RKO (cell line): ENCODE data around the gene LRRTM4.
A peak's percentile ranks its signal among the peaks of the same experiment; 100 is the strongest.
"Not testable (repeated sequence)": the region's sequence is repeated elsewhere in the genome, so short reads cannot be mapped to it uniquely, and the experiment has no call there.

ENCODE experiments used
- DNase-seq: peaks from one replicate; pipeline ENCODE4 v3.0.0-alpha.2; 2016; ENCODE audit warnings: low spot score

The LRRTM4 gene

DNA sequence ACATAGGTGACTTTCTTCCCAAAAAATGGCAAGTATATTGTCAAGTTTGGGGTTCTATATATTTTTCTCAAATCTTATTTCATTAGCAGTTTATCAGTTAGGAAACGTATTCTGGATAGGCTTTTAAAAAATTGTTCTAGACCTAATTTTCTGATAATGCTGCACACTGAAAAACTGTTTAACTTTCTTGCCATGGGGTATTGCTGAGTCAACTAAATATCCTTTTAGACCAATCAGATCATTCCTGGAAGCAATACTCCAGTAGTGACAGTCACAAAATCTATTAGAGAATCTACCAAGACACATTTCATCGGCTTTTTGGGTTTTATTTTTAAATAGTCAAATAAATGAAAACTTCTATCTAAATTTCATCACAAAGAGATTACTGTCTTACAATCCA, 440.6 kb downstream of the LRRTM4 start:
- no peak for DNase-seq

DNA sequence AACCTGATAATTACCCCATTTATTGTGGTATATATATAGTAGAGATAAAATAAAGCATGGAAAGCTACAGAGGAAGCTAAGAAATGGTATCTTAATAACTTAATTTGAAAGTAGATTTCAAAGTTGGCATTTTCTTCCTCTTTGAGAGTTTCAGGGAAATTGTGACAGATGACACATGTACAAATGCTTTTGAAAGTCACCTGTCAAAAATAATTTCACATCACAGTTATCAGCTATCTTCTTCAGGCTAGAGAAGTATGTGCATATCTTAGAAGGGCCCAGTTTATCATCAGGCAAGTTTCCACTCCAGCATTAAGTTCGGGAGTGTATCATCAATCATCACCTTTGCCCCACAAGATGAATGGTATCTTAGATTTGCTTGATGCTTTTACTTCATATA, 457.9 kb downstream of the LRRTM4 start:
- no peak for DNase-seq

DNA sequence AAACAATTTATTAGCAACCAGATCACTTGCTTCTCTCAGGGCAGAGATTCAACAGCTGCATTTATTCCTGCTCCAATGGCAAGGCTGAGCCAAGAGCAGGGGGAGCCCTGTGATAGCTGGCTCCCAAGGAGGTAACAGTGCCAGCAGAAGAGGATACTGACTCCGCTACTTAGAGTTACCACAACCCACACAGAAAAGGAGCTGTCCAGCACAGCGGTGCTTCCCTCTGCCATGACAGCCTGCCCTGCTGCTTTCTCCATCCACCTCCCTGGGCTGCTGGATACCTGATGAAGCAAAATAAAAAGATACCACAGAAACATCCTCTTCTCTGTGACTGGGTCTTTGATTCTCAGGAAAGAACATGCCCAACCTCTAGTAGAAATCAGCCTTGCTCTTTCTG, 467.2 kb downstream of the LRRTM4 start:
- peak; percentile 27 for DNase-seq

DNA sequence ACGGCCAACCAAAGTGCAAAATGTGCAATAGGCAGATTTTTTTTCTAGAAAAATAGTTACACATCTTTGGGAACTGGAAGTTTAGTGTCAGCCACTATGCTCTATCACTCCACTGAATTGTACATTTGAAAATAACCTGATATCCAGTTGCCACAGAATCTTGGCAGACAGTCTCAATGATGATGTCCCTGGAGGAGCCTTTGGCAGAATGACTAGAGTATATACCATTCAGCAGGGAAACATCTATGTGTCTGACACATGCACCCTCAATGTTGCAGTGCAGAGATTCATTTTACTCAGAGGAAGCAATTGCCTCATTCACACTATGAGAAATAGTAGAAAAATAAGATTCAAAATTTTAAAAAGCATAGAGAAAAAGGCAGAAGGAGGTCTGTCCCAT, 475.8 kb downstream of the LRRTM4 start:
- no peak for DNase-seq

DNA sequence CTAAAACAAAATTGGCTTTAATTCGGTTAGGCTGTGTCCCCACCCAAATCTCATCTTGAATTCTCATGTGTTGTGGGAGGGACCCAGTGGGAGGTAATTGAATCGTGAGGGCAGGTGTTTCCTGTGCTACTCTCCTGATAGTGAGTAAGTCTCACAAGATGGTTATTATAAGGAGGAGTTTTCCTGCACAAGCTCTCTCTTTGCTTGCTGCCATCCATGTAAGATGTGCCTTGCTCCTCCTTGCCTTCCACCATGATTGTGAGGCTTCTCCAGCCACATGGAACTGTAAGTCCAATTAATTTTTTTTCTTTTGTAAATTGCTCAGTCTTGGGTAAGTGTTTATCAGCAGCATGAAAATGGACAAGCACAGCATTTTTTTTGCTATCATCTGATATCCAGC, 476.7 kb downstream of the LRRTM4 start:
- DNase-seq: not testable (repeated sequence)

DNA sequence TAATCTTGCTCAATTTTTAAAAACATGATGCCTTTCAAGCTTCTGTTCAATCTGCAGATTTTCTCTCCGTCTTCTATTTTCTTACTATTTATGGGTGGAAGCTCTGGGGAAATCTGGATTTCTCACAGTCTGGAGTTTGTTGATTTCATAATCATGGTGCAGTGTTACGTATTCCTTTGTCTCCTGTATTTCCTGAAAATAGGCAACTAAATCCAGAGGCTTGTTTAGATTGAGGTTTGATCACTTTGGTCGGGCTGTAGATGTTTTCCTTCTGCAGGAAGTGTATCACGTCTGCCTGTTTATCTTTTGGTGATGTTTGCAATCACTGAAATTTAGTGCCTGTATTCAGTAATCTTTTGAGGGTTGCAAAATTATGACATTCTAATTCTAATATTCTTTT, 487.7 kb downstream of the LRRTM4 start:
- DNase-seq: no peak

DNA sequence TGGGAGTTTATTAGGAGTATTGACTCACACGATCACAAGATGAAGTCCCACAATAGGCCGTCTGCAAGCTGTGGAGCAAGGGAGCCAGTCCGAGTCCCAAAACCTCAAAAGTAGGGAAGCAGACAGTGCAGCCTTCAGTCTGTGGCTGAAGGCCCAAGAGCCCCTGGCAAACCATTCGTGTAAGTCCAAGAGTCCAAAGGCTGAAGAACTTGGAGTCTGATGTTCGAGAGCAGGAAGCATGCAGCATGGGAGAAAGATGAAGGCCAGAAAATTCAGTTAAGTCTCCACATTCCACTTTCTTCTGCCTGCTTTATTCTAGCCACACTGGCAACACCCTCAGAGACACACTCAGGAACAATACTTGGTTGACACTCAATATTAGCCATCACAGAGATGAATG, 492.9 kb downstream of the LRRTM4 start:
- DNase-seq: not testable (repeated sequence)

DNA sequence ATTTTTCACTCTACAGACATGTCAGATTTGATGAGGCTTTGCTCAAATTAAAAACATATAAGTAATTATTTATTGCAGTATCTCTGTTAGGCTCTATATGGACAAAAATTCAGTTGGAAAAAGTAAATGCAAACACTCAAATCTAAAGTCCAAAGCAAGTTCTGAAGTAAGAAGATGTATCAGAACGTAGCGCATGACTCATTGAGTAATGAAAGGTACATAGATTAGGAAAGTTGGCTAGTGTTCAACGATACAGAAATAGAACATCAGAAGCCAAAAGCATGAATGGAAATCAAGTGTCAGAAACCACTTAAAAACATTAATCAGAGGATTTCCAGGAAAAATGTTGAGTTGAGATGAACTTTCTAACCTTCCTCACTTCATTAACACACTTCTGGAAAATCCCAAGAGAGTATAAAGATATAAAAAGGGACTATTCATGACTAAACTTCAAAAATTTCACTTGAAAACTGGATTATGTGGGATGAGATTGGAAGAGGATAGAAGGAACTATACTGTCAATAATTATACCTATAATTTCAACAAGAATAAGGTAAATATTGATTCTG, 494.1 kb downstream of the LRRTM4 start:
- no peak for DNase-seq

DNA sequence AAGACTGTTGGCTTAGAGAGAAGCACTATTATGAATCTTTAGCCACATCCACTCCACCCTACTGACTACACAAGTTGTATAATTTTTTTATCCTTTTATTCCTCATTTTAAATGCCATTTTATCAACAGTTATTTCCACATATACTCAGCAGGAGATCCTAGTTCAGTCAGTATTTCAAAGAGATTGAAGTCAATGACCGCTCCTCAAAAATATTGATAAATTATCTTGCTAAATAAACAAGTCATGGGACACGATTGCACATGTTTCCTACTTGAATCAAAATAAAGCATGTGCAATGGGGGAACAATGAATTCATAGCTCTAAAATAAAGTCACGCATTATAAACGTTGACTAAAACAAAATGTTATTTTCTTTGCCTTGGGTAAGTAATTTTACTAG, 496.5 kb downstream of the LRRTM4 start:
- DNase-seq: no peak

DNA sequence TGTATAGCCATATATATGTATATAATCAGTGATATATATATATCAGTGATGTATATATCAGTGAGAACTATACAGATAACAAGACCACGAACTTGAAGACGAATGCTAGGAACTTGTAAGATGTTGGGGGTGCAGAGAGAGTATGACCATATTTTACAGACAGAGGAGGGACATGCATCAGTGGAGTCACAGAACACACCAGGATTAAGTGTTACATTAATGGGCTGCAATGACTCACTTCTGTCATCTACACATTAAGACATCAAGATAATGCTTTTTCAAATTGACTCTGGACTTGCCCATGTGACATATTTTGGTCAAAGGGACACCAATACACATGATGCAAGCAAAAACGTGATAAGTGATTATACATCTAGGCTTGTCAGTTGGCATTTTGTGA, 501.0 kb downstream of the LRRTM4 start:
- no peak for DNase-seq

DNA sequence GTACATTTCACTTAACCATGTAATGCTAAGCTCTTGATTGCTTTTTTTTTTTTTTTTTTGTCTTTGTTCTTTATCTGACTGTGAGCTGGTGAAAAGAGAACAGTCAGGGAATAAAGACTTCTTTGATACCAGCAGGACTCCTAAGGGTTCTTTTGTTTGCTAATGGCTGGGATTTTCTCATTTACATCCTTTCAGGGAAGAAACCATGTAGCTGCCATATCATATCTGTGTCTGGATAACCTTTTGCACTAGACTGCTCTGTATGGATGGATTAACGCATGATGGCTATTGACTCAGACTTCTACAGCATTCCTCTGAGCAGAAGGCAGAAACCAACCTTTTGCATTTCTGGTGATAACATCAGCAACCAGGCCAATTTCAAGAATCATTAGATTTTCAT, 504.0 kb downstream of the LRRTM4 start:
- no peak for DNase-seq

DNA sequence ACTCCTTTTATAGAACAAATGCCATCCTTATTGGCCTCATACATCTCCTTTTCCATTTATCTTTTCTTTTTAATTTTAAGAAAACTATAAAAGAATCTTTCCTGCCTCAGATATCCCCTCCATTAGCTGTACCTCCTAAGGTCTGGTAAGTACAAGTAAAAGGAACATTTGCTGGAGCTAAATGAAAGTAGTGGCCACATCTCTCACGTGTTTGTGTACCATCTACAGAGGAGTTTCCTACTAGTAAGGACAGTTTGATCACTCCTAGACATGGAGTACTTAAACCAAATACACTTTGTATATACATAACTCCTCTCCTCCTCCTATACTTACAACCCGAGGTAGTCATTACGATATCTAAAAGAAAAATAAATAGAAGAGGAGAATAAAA, 504.8 kb downstream of the LRRTM4 start:
- DNase-seq: no peak

DNA sequence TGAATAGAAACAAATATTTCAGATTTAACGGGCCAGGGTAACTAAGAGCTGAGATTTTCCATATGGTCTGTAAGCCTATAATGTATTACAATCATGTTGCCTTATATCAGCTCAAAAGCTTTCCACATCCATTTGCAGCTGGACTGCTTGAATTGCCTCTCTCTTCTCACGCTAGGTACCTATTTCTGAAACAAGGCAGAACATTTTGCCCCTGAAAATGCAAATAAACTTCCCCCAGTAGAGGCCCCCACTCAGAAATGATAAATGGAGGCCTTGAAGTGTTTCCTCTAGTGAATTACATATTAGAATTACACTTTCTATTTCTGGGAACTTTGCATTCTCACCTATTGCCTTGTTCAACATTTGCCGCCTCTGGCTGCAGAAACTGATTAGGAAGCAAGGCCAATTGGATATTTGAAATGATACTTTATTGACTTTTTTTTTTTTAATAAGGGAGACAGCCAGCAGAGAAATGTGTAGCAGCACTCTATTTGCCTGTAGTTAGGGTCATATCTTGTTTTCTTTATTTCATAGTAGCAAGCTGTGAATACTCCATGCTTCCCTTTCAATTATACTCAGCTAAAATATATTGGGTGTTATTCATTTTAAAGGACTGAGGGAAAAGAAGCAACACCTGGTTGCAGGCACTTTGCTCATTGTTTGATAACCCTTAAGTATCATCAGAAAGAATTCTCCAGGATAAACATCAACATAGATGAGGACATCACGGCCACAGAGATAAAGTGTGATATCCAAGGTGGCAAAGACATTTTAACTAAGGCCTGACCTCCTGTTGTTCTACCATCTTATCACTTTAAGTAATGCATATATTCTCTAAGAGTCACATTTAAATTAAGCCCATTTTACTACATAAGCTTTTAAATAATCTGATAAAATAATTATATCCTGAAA, 505.5 kb downstream of the LRRTM4 start:
- DNase-seq: no peak

DNA sequence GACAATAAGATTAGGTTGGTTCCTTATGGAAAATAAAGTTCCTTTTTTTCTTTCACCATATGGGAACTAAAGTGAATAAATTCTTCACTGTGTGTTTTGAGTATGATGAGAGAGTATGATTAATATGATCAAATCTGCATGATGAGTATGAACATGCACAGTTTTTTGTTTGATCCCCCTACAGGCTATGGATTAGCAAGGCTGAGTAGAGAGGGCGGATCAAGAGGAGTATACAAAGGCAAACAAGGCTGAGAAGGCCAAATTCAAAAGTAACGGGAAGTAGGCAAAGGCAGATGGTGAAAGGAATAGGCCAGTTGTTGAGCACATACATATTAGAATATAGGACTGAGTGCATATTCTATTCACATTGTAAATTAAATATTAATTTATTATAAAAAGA, 508.2 kb downstream of the LRRTM4 start:
- DNase-seq: no peak

DNA sequence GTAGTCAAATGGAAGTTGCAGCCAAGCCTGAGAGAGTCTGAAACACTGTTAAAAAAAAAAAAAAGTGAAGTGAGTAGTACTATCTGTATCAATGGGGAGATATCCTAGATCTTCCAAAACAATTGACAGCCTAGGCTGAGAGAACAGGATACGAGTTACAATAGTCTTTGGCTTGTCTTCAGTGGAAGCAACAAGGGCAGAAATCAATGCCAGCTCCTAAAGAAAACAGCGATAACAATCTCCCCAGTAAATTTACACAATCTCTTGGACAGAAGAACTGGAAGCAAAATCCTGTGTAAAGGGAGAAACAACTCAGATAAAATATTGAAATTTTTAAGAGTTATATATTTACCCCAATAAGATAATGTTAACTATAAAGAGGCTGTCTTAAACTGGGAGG, 508.7 kb downstream of the LRRTM4 start:
- DNase-seq: no peak

DNA sequence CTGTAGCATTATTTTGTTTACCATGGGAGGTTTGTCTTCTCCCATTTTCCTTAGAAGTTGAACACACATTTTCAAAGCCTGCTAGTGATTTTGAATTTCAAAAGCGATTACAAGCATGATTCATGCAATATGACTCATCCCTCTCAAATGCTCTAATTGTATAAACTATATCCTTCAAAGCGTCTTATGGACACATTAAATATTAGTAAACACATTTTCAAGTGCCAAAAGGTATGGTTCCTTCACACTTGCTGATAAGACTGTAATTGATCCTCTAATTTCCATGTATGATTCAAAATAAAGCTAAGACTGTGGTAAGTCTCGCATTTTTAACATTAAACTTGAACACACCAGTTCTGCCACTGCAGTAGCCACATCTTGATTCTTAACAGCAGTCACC, 512.9 kb downstream of the LRRTM4 start:
- DNase-seq: peak; percentile 47

DNA sequence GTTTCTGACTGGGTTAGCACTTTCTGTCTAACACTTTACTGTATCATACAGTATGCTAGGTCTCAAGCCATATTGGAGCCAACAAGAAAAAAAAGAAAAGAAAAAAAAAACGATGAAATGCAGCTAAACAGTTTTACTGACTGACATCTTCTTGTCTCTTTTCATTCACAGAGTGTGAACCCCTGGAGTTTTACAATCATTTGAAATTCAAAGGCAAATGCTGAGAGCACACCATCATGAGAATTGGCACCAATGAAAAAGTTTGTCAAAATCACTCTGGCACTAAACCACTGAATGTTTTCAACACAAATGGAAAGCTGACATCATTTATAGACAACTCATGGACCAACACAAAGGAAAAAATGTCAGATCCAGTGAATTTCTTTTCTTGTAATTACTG, 513.3 kb downstream of the LRRTM4 start:
- no peak for DNase-seq

DNA sequence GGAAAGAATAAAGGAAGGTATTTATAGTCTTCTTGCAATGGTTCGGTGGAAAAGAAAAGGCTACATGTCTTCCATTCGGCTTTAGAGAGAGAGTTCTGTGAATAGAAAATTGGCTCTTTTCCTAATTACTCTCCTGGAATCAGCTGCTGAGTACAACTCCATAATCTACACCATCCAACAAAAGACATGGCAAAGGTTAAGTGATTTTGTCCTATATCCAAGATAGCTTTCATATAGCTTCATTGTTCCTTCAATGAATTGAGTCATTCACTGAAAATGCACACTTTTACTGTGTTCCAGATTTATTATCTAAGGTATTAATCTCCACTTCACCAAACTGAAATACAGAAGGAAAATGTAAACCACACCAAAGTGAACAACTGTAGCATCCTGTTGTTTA, 514.5 kb downstream of the LRRTM4 start:
- no peak for DNase-seq

DNA sequence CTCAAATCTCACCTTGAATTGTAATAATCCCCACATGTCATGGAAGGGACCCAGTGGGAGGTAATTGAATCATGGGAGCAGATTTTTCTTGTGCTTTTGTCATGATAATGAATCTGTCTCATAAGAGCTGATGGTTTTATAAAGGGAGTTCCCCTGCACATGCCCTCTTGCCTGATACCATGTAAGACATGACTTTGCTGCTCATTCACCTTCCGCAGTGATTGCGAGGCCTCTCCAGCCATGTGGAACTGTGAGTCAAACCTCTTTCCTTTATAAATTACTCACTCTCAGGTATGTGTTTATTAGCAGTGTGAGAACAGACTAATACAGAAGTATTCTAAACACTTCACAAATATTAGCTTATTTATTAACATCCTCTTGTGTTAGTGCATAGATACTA, 516.7 kb downstream of the LRRTM4 start:
- DNase-seq: no peak

DNA sequence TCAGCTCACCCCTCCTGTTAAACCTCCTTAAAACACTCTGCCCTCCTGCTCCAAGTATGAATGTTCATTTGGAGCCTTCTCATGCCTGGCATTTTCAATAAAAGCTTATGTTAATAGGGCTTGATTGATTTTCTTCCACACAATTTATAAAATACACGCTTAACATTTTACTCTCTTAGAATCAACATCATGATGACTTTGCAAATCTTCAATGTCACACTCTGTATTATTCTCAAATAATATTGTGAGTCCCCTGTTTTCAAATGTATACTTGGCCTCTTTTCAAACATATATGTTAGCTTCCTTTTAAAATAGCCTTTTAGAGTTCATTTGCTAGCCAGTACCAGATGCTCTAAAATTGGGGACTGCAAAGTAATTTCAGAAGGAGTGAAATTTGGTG, 520.3 kb downstream of the LRRTM4 start:
- no peak for DNase-seq

DNA sequence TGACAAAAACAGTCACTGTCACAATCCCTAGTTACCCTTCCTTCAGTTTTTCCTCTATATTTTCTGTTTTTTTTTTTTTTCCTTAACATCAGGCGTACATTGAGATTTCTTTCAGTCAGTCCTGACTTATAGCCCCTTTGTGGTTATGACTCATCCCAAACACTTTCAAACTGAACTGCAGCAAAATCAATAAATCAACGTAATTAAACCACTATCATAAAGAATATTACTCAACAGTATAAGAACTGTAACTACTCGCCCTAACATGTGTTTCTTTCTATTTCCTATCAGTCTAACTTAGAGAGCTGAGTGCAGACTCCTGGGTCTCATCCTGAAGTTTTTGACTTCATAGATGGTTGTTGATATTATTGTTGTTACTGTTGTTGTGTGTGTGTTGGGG, 523.5 kb downstream of the LRRTM4 start:
- DNase-seq: no peak

DNA sequence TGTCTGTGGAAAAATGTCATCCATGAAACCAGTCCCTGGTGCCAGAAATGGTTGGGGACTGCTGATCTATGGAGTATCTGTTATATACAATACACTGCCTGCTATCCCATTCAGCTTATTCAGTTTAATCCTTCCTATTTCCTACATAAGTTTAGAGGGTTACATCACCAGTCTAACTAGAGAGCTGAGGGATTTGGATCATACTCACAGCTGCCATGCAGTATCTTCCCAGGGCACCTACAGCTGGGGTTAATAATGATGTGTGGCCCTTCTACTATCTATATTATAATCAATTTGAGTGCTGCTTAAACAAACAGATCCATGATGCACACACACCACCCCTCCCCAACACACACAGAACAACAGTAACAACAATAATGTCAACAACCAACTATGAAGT, 524.0 kb downstream of the LRRTM4 start:
- no peak for DNase-seq

DNA sequence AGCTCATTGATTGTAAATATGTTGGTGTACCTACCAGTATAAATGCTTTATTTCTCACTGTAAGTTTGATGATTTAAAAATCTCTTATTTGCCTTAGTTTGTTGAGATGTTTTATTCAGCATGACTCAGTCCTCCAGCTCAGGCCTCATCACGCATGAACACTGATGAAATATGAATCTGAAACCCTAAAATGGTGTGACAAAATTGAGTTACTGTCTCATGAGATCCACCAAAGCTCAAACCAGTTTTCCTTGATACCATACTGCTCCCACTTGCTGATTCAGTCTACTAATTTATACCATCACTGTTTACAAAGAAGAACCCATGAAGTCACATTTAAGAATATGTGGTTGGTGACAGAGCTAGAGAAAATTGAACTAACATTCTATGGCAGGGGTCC, 524.9 kb downstream of the LRRTM4 start:
- no peak for DNase-seq
